KG1 (cell line): ENCODE measurements around the gene MTHFD1L.
A peak's percentile ranks its signal among the peaks of the same experiment; 100 is the strongest.

Source experiments
- DNase-seq: peaks from one replicate; lab custom pipeline; 2025; lab: John Stamatoyannopoulos, UW

MTHFD1L gene

DNA sequence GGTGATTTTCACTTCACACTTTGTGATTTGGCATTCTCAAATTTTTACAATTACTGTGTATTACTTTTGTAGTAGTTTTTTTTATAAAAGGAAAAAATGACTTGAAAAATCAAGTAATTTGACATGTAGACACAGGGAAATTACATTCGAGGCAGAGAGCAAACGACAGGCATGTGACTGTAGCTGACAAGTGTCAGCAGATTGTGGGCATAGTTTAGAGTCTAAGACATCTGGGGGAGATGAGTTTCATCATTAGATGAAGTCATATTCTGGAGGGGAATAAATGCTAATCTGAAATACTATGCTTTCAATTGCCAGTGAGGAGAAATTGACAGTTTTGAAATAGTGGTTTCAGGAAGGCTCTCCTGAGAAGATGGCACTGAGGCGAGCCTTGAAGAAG is 126.0 kb downstream of the MTHFD1L start:
- DNase-seq: no peak

GRCh38 chr6:150992262-150992661 is 126.8 kb downstream of the MTHFD1L start:
- DNase-seq: no peak

GRCh38 chr6:150992703-150993102 is 127.2 kb downstream of the MTHFD1L start:
- DNase-seq: no peak

DNA sequence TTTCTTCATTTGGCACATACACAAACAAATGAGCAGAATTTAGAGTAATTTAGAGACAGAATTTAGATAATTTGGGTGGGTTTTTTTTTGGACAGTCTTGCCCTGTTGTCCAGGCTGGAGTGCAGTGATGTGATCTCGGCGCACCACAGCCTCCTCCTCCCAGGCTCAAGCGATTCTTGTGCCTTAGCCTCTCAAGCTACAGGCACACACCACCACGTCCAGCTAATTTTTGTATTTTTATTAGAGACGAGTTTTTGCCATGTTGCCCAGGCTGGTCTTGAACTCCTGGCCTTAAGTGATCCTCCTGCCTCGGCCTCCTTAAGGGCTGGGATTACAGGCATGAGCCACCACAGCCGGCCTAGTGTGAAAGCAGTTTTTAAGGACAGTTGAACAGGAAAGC is 127.8 kb downstream of the MTHFD1L start:
- DNase-seq: no peak

GRCh38 chr6:150994026-150994425 is 128.5 kb downstream of the MTHFD1L start:
- DNase-seq: no peak

DNA sequence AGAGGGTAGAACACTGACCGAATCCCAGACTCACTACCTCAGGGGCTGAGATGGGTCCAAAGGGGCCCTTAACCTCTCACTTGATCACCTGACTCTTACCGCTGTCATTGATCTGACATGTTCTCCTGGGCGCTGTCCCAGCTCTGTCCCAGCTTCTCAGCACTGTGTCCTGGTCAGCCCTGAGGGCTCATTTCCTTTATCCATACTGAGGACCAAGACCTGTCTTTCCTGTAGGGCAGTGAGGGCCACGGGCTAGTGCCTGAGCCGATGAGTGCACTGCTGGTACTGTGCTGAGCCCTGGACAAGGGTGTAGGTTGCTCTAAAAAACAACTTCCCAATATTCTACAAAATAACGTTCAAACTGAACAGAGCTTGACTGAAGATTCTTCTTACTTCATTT is 131.5 kb downstream of the MTHFD1L start:
- DNase-seq: no peak

GRCh38 chr6:150999107-150999506 is 133.6 kb downstream of the MTHFD1L start:
- no peak for DNase-seq

DNA sequence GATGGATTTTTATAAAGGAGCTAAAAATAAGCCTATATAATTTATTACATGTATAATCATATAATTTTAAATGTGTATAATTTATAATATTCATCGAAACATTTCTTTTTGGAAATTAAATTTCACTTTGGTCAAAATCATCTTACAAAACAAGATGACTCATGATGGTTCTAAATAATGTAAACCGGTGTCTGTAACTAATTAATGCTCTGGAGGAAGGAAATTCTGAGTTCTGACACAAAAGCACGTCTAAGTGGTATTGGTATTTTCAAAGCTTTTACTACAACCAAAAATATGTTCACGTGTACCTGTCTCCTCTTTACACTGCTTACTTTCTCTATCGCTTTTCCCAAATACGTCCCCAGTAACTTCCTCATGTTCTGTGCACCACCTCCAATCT is 134.1 kb downstream of the MTHFD1L start:
- DNase-seq: no peak

DNA sequence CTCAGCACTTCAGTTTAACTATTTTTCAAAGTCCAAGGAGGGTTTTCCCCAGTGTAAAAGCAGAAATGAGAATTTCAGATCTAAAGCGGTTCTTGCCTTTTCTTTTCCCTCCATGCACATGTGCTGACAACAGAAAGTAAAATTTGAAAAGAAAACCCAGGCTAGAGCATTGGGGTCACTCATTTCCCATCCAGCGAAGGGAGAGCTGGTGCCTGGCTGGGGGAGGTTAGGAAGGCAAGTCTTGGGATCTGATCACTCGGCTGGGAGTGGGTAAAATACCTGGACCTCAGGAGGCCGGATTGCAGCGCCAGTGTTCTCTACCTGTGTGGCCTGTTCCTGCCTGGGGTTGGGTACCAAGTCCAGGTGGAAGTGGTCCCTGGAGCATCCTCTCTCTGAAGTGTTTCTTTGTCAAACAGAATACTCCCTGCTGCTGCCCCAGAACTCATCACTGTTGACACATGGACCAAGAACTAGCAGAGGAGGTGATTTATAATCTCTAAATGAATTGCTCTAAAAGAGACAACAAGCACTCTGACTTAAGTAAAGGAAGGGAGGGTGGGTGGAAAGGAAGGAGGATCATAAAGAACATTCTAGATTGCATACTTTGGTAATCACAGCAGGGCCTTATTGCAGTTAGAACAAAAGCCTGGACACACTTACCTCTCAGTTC is 136.0 kb downstream of the MTHFD1L start:
- DNase-seq: no peak

GRCh38 chr6:151002057-151002450 is 136.6 kb downstream of the MTHFD1L start:
- no peak for DNase-seq

DNA sequence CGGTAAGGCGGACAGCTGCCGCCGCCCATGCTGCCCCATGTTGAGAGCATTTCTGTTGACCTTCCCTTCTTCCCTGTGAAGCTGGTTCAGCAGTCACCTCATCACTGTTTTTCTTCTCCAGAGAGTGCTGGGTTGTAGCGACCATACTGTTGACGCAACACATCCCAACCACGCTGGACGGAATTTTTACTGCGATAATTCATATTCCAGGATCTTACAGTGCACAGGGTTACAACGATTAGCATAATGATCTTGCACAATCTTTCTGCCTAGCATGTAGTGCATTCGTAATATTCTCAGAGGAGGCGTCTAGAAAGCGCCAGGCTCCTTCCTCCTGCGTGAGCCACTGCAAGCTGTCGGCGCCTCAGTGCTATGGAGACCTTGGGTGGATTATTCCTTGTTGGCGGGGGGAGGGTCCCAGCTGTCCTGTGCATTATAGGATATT is 137.0 kb downstream of the MTHFD1L start:
- DNase-seq: no peak

- no peak for DNase-seq
Measured at GRCh38 chr6:151004383-151005024, 139.0 kb downstream of the MTHFD1L start.

DNA sequence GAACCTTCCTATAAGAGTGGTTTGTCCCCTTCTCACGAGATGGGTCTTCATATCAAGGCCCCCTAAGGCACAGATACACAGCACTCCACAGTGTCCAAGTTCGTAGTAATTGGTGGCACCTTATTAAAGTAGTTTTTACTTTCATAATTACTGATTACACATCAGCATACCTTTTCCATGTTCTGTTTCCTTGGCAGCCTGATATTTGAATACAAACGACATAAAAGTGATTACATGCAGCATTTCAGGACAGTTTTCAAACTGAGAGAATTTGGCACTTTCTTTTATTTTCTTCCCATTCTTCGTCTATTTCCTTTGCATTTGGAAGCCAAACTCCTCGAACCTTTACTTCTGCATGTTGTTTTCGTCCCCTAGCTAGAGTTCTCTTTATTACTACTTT is 139.7 kb downstream of the MTHFD1L start:
- no peak for DNase-seq

GRCh38 chr6:151005896-151006632 is 140.6 kb downstream of the MTHFD1L start:
- no peak for DNase-seq

GRCh38 chr6:151007076-151007475 is 141.6 kb downstream of the MTHFD1L start:
- DNase-seq: no peak

DNA sequence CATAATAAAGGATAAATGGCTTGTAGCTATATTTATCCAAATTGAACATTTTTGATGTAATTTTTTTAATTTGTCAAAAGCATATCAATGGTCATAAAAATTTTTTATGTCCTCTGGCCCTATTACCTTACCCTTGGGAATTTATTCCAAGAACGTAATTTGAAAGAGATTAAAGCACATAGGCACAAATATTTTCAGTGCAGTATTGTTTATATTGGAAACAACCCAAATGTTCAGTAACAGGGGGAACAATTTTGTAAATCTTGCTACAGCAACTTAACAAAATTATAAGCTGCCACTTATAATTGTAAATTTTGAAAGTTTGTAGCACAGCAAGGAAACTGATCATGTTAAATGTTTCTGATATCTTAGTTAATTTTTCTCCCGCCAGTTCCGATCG is 142.4 kb downstream of the MTHFD1L start:
- no peak for DNase-seq

GRCh38 chr6:151008425-151008824 is 142.9 kb downstream of the MTHFD1L start:
- no peak for DNase-seq

GRCh38 chr6:151009576-151009975 is 144.1 kb downstream of the MTHFD1L start:
- DNase-seq: no peak

DNA sequence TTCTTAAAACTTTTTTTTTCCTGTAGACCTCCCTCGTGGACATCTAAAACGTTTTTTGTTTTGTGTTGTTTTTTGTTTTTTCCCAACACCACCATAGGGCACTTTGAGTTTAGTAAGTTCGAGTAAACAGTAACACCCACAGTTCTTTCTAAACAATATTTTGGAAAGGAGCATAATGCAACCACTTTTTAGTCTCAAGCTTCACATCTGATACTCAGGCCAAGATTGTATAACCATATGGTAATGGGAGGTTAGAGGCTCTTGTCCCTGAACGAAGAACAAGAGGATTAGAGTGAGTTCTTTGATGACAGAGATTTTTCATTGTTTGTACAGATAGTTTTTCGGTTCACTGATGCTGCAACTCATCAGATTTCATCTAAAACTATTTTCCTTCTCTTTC is 144.6 kb downstream of the MTHFD1L start:
- DNase-seq: no peak

GRCh38 chr6:151012321-151013294 is 147.1 kb downstream of the MTHFD1L start:
- DNase-seq: no peak

- peak; percentile 7 for DNase-seq
Measured at GRCh38 chr6:151014404-151015100, 149.1 kb downstream of the MTHFD1L start.
